Fibroblast of villous mesenchyme (primary cell): ENCODE measurements around the gene SNX14. TPM values are rescaled to one million over a fixed set of nuclear protein-coding genes. Genes with fewer than 3 reads are reported as not detected.

Experiments used
- DNase-seq: peaks from one replicate; pipeline ENCODE4 v3.0.0-alpha.2; 2010; ENCODE audit warnings: low read depth
- H3K4me3 ChIP-seq: 2 replicates; pipeline ENCODE4 v1.5.1; 2011; ENCODE audit warnings: low read depth, mild to moderate bottlenecking, low read length
- CTCF ChIP-seq: IDR thresholded peaks from 2 replicates; pipeline ENCODE4 v1.5.1; 2012; ENCODE audit warnings: low read depth, mild to moderate bottlenecking, low read length; ENCODE audit not compliant: insufficient read depth
- total RNA-seq: library from RNA; depleted of rRNA; stranded (reverse); fragments of >200 nt; gene quantifications from 2 replicates; pipeline ENCODE4 v1.2.3, GENCODE V29; 2012

SNX14 gene
- total RNA-seq, 1 donor, result 151 TPM

GRCh38 chr6:85506441-85507093 lies 87.1 kb downstream of the SNX14 start:
- DNase-seq, result no peak
- TF ChIP-seq CTCF, result no peak
- H3K4me3 ChIP-seq, result no peak overlapping the region

GRCh38 chr6:85498596-85499258 lies 94.9 kb downstream of the SNX14 start:
- TF ChIP-seq CTCF, result no peak
- DNase-seq, result no peak
- H3K4me3 ChIP-seq, result no peak overlapping the region

GRCh38 chr6:85496856-85497255 lies 96.8 kb downstream of the SNX14 start:
- no peak overlapping the region for H3K4me3 ChIP-seq
- no peak for DNase-seq
- TF ChIP-seq CTCF, result no peak

- no peak overlapping the region for H3K4me3 ChIP-seq
- DNase-seq, result no peak
- TF ChIP-seq CTCF, result no peak
Measured at GRCh38 chr6:85496009-85496579, 97.6 kb downstream of the SNX14 start.

GRCh38 chr6:85494547-85495536 lies 98.8 kb downstream of the SNX14 start:
- peak; percentile 73 for DNase-seq
- H3K4me3 ChIP-seq, result no peak overlapping the region
- TF ChIP-seq CTCF, result no peak

- no peak for TF ChIP-seq CTCF
- H3K4me3 ChIP-seq, result no peak overlapping the region
- DNase-seq, result no peak
Measured at GRCh38 chr6:85493389-85493788, 100.3 kb downstream of the SNX14 start.
